ENCODE measurements around the gene RPP30.

- no peak for TF ChIP-seq CTCF (IDR thresholded peaks at IDR 0.05)
- no peak for TF ChIP-seq POLR2A (IDR thresholded peaks at IDR 0.05; ENCODE audit: low read depth)
- no peak for TF ChIP-seq EP300 (IDR thresholded peaks at IDR 0.05)
Observed at GRCh38 chr10:90887555-90887954, 15.8 kb downstream of the RPP30 start.

Measured in esophagus muscularis mucosa (tissue), 4 donors.